IMR-90 (cell line): Measurements from ENCODE around the gene TMEM269.

Source experiments
- POLR2A ChIP-seq: IDR thresholded peaks from 2 replicates; pipeline ENCODE4 v1.6.1; 2012; ENCODE audit warnings: mild to moderate bottlenecking, low read depth, low read length
- TF ChIP-seq, protein P1 (sequence below): conservative IDR thresholded peaks from 2 replicates; pipeline ENCODE4 v1.5.1; 2012; ENCODE audit warnings: mild to moderate bottlenecking, low read depth, low read length, improper control_type of control experiment
- TF ChIP-seq, protein P2 (sequence below): fragments of 150-350 bp; IDR thresholded peaks from 2 replicates; pipeline ENCODE4 v1.6.1; 2016; ENCODE audit warnings: low read depth, mild to moderate bottlenecking, low read length, moderate library complexity, borderline replicate concordance

DNA sequence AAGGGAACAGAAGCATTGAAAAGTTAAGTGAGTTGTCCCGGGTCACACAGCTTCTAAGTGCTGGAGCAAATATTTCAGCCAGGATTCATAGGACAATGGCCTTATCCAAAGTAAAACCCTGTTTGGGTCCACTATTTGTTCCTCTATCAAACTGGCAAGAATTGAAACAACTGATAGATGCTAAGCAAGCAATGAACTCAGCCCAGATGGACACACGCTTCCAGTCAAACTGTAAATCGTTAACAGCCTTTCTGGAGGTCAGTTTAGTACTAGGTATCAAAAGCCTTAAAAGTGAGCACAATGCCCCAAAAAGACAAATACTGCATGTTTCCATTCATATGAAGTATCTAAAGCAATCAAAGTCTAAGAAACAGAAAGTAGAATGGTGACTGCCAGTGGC, 33.2 kb downstream of the TMEM269 start:
- TF ChIP-seq, protein P1, sequence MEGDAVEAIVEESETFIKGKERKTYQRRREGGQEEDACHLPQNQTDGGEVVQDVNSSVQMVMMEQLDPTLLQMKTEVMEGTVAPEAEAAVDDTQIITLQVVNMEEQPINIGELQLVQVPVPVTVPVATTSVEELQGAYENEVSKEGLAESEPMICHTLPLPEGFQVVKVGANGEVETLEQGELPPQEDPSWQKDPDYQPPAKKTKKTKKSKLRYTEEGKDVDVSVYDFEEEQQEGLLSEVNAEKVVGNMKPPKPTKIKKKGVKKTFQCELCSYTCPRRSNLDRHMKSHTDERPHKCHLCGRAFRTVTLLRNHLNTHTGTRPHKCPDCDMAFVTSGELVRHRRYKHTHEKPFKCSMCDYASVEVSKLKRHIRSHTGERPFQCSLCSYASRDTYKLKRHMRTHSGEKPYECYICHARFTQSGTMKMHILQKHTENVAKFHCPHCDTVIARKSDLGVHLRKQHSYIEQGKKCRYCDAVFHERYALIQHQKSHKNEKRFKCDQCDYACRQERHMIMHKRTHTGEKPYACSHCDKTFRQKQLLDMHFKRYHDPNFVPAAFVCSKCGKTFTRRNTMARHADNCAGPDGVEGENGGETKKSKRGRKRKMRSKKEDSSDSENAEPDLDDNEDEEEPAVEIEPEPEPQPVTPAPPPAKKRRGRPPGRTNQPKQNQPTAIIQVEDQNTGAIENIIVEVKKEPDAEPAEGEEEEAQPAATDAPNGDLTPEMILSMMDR: no peak
- no peak for TF ChIP-seq POLR2A
- TF ChIP-seq, protein P2, sequence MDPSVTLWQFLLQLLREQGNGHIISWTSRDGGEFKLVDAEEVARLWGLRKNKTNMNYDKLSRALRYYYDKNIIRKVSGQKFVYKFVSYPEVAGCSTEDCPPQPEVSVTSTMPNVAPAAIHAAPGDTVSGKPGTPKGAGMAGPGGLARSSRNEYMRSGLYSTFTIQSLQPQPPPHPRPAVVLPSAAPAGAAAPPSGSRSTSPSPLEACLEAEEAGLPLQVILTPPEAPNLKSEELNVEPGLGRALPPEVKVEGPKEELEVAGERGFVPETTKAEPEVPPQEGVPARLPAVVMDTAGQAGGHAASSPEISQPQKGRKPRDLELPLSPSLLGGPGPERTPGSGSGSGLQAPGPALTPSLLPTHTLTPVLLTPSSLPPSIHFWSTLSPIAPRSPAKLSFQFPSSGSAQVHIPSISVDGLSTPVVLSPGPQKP: no peak
